ENCODE measurements around the gene CFAP299.

- no peak for TF ChIP-seq EZH2 (IDR thresholded peaks at IDR 0.05; ENCODE audit: borderline replicate concordance, low read length)
- TF ChIP-seq CTCF (IDR thresholded peaks at IDR 0.05; ENCODE audit: low read length) = no peak
Observed at GRCh38 chr4:80900908-80901307, 565.4 kb downstream of the CFAP299 start.
